ENCODE data around the gene PEX3.
"Not testable (repeated sequence)": the region's sequence is repeated elsewhere in the genome, so short reads cannot be mapped to it uniquely, and the experiment has no call there.

PEX3 gene

GRCh38 chr6:143505537-143505936, 54.9 kb downstream of the PEX3 start:
- H3K79me2 ChIP-seq (ENCODE audit: control insufficient read depth, insufficient read depth, low read length) = no peaks in the 10 kb centered on the region
- peaks cover 3% of the 10 kb centered on the region for H3K36me3 ChIP-seq (ENCODE audit: control insufficient read depth, insufficient read depth, low read length)
- H3K4me1 ChIP-seq (ENCODE audit: control insufficient read depth, low read depth, low read length) = no peaks in the 10 kb centered on the region
- H3K4me3 ChIP-seq (ENCODE audit: low read length) = no peak overlapping the region
- H3K4ac ChIP-seq (ENCODE audit: low read depth, low read length) = no peak overlapping the region
- no peak overlapping the region for H3K27ac ChIP-seq (ENCODE audit: low read depth, low read length)
- no peak overlapping the region for H2BK120ac ChIP-seq (ENCODE audit: low read depth, low read length)
- H3K18ac ChIP-seq (ENCODE audit: low read length) = no peak overlapping the region
- H3K9ac ChIP-seq (ENCODE audit: low read length) = no peak overlapping the region
- no peak overlapping the region for H4K8ac ChIP-seq (ENCODE audit: low read depth, low read length)
- no peak overlapping the region for H4K5ac ChIP-seq (ENCODE audit: low read length)
- WGBS (ENCODE audit: extremely low coverage, insufficient coverage, low lambda C conversion rate) = no CpG with 5 or more reads among the region's 2 CpGs
- H3K23ac ChIP-seq (ENCODE audit: low read length) = no peak overlapping the region
- no peak overlapping the region for H2AK5ac ChIP-seq (ENCODE audit: low read length)
- no peak overlapping the region for H2BK15ac ChIP-seq (replicated peaks; ENCODE audit: low read depth)
- DNase-seq = no peak
- no peak overlapping the region for H3K56ac ChIP-seq (ENCODE audit: low read length)
- H3K4me2 ChIP-seq (ENCODE audit: low read length) = no peak overlapping the region
- no peak overlapping the region for H2BK5ac ChIP-seq (ENCODE audit: low read length)
- no peaks in the 10 kb centered on the region for H3K79me1 ChIP-seq (ENCODE audit: low read length)
- no peaks in the 10 kb centered on the region for H3K27me3 ChIP-seq (ENCODE audit: insufficient read depth, low read length, poor library complexity)

GRCh38 chr6:143506199-143506598, 55.6 kb downstream of the PEX3 start:
- no peak overlapping the region for H3K4me2 ChIP-seq (ENCODE audit: low read length)
- H4K5ac ChIP-seq (ENCODE audit: low read length) = no peak overlapping the region
- no peak overlapping the region for H3K56ac ChIP-seq (ENCODE audit: low read length)
- H3K27ac ChIP-seq (ENCODE audit: low read depth, low read length) = no peak overlapping the region
- H3K4ac ChIP-seq (ENCODE audit: low read depth, low read length) = no peak overlapping the region
- H2BK15ac ChIP-seq (replicated peaks; ENCODE audit: low read depth) = no peak overlapping the region
- H3K18ac ChIP-seq (ENCODE audit: low read length) = no peak overlapping the region
- H2BK120ac ChIP-seq (ENCODE audit: low read depth, low read length) = no peak overlapping the region
- H3K36me3 ChIP-seq (ENCODE audit: control insufficient read depth, insufficient read depth, low read length) = peaks cover 3% of the 10 kb centered on the region
- H3K4me1 ChIP-seq (ENCODE audit: control insufficient read depth, low read depth, low read length) = no peaks in the 10 kb centered on the region
- DNase-seq = no peak
- H2BK5ac ChIP-seq (ENCODE audit: low read length) = no peak overlapping the region
- no peaks in the 10 kb centered on the region for H3K27me3 ChIP-seq (ENCODE audit: insufficient read depth, low read length, poor library complexity)
- WGBS (ENCODE audit: extremely low coverage, insufficient coverage, low lambda C conversion rate) = no CpG with 5 or more reads among the region's 6 CpGs
- no peak overlapping the region for H3K4me3 ChIP-seq (ENCODE audit: low read length)
- H3K79me2 ChIP-seq (ENCODE audit: control insufficient read depth, insufficient read depth, low read length) = no peaks in the 10 kb centered on the region
- no peak overlapping the region for H4K8ac ChIP-seq (ENCODE audit: low read depth, low read length)
- no peak overlapping the region for H3K9ac ChIP-seq (ENCODE audit: low read length)
- no peaks in the 10 kb centered on the region for H3K79me1 ChIP-seq (ENCODE audit: low read length)
- H2AK5ac ChIP-seq (ENCODE audit: low read length) = no peak overlapping the region
- H3K23ac ChIP-seq (ENCODE audit: low read length) = no peak overlapping the region

- Histone ChIP-seq H3K79me2 (ENCODE audit: control insufficient read depth, insufficient read depth, low read length) (no peaks in the 10 kb centered on the region), H3K23ac (ENCODE audit: low read length) (no peak overlapping the region), H3K4me1 (ENCODE audit: control insufficient read depth, low read depth, low read length) (no peaks in the 10 kb centered on the region), H3K27me3 (ENCODE audit: insufficient read depth, low read length, poor library complexity) (no peaks in the 10 kb centered on the region), H3K36me3 (ENCODE audit: control insufficient read depth, insufficient read depth, low read length) (peaks cover 3% of the 10 kb centered on the region), H3K56ac (ENCODE audit: low read length) (no peak overlapping the region), H2BK120ac (ENCODE audit: low read depth, low read length) (no peak overlapping the region), H3K18ac (ENCODE audit: low read length) (no peak overlapping the region), H2BK15ac (replicated peaks; ENCODE audit: low read depth) (no peak overlapping the region), H3K9ac (ENCODE audit: low read length) (no peak overlapping the region), H3K27ac (ENCODE audit: low read depth, low read length) (no peak overlapping the region), H4K8ac (ENCODE audit: low read depth, low read length) (no peak overlapping the region), H3K4ac (ENCODE audit: low read depth, low read length) (no peak overlapping the region), H3K4me3 (ENCODE audit: low read length) (no peak overlapping the region), H2BK5ac (ENCODE audit: low read length) (no peak overlapping the region), H4K5ac (ENCODE audit: low read length) (no peak overlapping the region), H2AK5ac (ENCODE audit: low read length) (no peak overlapping the region), H3K4me2 (ENCODE audit: low read length) (no peak overlapping the region), H3K79me1 (ENCODE audit: low read length) (no peaks in the 10 kb centered on the region)
- no peak for DNase-seq
- WGBS (ENCODE audit: extremely low coverage, insufficient coverage, low lambda C conversion rate) = no CpG with 5 or more reads among the region's 2 CpGs
Measured at GRCh38 chr6:143506620-143507019, 56.0 kb downstream of the PEX3 start.

- Histone ChIP-seq H2AK5ac (ENCODE audit: low read length) (no peak overlapping the region), H3K79me1 (ENCODE audit: low read length) (no peaks in the 10 kb centered on the region), H4K5ac (ENCODE audit: low read length) (no peak overlapping the region), H3K27me3 (ENCODE audit: insufficient read depth, low read length, poor library complexity) (no peaks in the 10 kb centered on the region), H3K4me2 (ENCODE audit: low read length) (no peak overlapping the region), H4K8ac (ENCODE audit: low read depth, low read length) (no peak overlapping the region), H3K4me3 (ENCODE audit: low read length) (no peak overlapping the region), H2BK5ac (ENCODE audit: low read length) (no peak overlapping the region), H3K4me1 (ENCODE audit: control insufficient read depth, low read depth, low read length) (no peaks in the 10 kb centered on the region), H2BK15ac (replicated peaks; ENCODE audit: low read depth) (no peak overlapping the region), H3K36me3 (ENCODE audit: control insufficient read depth, insufficient read depth, low read length) (peaks cover 3% of the 10 kb centered on the region), H3K27ac (ENCODE audit: low read depth, low read length) (no peak overlapping the region), H2BK120ac (ENCODE audit: low read depth, low read length) (no peak overlapping the region), H3K18ac (ENCODE audit: low read length) (no peak overlapping the region), H3K4ac (ENCODE audit: low read depth, low read length) (no peak overlapping the region), H3K79me2 (ENCODE audit: control insufficient read depth, insufficient read depth, low read length) (no peaks in the 10 kb centered on the region), H3K56ac (ENCODE audit: low read length) (no peak overlapping the region), H3K23ac (ENCODE audit: low read length) (no peak overlapping the region), H3K9ac (ENCODE audit: low read length) (no peak overlapping the region)
- no peak for DNase-seq
- WGBS (ENCODE audit: extremely low coverage, insufficient coverage, low lambda C conversion rate) = no CpG with 5 or more reads among the region's 6 CpGs
Measured at GRCh38 chr6:143507358-143508145, 56.9 kb downstream of the PEX3 start.

- H3K9ac ChIP-seq (ENCODE audit: low read length); H3K27ac ChIP-seq (ENCODE audit: low read depth, low read length): not testable (repeated sequence)
- WGBS (ENCODE audit: extremely low coverage, insufficient coverage, low lambda C conversion rate) = no CpG with 5 or more reads among the region's 13 CpGs
Measured at GRCh38 chr6:143510326-143510725, 59.7 kb downstream of the PEX3 start.

More at GRCh38 chr6:143510326-143510725, 59.7 kb downstream of the PEX3 start:
- not testable (repeated sequence) for H3K23ac ChIP-seq (ENCODE audit: low read length); H4K5ac ChIP-seq (ENCODE audit: low read length); H3K27me3 ChIP-seq (ENCODE audit: insufficient read depth, low read length, poor library complexity); H3K4me3 ChIP-seq (ENCODE audit: low read length); H2BK120ac ChIP-seq (ENCODE audit: low read depth, low read length); H2BK5ac ChIP-seq (ENCODE audit: low read length); H2AK5ac ChIP-seq (ENCODE audit: low read length); H3K56ac ChIP-seq (ENCODE audit: low read length); H4K8ac ChIP-seq (ENCODE audit: low read depth, low read length); H3K79me2 ChIP-seq (ENCODE audit: control insufficient read depth, insufficient read depth, low read length); H3K79me1 ChIP-seq (ENCODE audit: low read length); H3K4ac ChIP-seq (ENCODE audit: low read depth, low read length); DNase-seq; H3K18ac ChIP-seq (ENCODE audit: low read length); H2BK15ac ChIP-seq (replicated peaks; ENCODE audit: low read depth); H3K4me1 ChIP-seq (ENCODE audit: control insufficient read depth, low read depth, low read length); H3K4me2 ChIP-seq (ENCODE audit: low read length); H3K36me3 ChIP-seq (ENCODE audit: control insufficient read depth, insufficient read depth, low read length)

Data from mesendoderm (in vitro differentiated cells).